Activated CD4-positive, alpha-beta T cell treated with anti-CD3 and anti-CD28 coated beads, Interleukin-2, amount 50 U/mL, for 24 hours (primary cell): Measurements from ENCODE around the gene PODXL2.
"Not testable (repeated sequence)": the region's sequence is repeated elsewhere in the genome, so short reads cannot be mapped to it uniquely, and the experiment has no call there.

Experiments
- DNase-seq, 2 donors: peaks; one replicate each; pipeline ENCODE4 v3.0.0-alpha.2; 2020; ENCODE audit warnings: low read depth in 1 of 2, low spot score in 1 of 2

PODXL2 gene

GRCh38 chr3:127605547-127605946 is 23.4 kb upstream of the PODXL2 start:
- DNase-seq = not testable (repeated sequence)

GRCh38 chr3:127606086-127606805 is 22.7 kb upstream of the PODXL2 start:
- DNase-seq = no peak

DNA sequence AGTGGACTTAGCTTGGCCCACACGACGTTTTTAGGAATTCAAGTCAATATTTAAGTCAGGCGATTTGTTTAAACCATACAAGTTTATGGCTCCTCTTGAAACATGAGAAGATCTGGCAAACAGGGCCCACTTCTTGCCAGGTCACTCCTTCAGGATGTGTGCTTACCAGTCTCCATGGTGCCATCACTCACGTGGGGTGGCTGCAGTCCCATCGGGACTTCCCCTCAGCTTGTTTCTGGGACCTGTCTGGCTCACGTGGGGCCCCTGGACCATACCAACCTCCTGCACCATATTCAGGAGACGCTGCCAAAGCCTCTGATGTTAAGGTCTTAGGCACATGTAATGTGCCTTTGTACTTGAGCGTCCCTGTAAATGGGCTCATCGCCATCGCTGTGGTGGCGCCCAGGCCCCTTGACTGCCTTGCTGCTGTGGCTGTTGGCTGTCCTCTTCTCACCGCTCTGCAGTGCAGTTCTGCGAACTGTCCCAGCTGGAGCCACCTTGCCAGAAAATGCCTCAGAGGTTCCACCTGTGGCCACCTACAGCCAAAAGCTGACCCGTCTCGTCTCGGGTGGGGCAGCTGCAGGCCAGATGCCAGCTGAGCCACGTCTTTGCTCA is 21.9 kb upstream of the PODXL2 start:
- DNase-seq = no peak

DNA sequence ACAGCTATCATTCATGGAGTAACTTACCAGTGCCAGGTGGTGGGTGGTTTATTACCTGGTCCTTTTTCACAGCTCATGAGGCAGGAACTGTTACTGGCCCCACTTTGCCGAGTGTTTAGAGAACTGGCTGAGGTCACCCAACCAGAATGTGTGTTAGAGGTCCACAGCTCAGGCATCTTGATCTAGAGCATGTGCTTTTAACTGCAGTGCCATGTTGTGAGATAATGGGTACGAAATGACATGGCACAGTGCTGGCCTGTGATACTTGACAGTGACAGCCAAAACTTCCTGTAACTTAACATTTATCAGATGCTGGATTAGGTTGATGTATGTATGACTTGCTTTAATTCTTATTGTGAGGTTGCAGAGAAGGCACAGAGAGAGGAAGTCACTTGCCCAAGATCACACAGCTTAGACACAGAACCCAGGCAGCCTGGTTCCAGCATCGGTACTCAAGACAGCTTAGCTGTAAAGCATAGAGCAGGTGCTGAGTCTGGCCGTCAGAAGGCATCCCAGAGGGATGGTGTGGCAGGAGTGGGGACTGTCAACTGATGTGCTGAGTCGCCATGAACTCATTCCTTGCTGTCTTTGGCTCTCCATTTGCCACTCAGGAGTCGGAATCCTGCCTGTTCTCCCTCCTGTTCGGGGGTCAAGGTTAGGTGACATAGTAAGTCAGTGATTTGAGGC is 21.2 kb upstream of the PODXL2 start:
- DNase-seq = no peak

GRCh38 chr3:127608362-127608718 is 20.6 kb upstream of the PODXL2 start:
- no peak for DNase-seq

GRCh38 chr3:127610105-127610504 is 18.9 kb upstream of the PODXL2 start:
- DNase-seq = no peak

DNA sequence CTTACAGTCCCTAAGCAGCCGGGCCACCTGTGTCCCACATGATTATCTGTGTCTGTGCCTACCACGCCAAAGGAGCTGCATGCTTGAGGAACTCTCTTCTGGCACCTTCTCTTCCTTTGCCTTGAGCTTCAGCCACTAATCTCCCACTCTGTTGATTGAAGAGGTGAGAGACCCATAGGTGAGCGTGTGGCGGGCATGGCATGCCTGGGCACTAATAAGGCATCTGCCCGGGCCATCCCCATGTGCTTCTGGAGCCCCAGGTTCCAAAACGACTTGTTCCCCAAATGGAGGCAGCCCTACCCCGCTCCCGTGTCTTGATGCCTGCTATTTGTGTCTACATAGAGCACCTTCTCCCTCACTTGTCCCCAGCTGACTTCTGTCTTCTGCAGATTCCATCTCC is 17.7 kb upstream of the PODXL2 start:
- DNase-seq = no peak

- no peak for DNase-seq
Observed at GRCh38 chr3:127612966-127613365, 16.0 kb upstream of the PODXL2 start.

- no peak for DNase-seq
Observed at GRCh38 chr3:127613406-127613805, 15.6 kb upstream of the PODXL2 start.

DNA sequence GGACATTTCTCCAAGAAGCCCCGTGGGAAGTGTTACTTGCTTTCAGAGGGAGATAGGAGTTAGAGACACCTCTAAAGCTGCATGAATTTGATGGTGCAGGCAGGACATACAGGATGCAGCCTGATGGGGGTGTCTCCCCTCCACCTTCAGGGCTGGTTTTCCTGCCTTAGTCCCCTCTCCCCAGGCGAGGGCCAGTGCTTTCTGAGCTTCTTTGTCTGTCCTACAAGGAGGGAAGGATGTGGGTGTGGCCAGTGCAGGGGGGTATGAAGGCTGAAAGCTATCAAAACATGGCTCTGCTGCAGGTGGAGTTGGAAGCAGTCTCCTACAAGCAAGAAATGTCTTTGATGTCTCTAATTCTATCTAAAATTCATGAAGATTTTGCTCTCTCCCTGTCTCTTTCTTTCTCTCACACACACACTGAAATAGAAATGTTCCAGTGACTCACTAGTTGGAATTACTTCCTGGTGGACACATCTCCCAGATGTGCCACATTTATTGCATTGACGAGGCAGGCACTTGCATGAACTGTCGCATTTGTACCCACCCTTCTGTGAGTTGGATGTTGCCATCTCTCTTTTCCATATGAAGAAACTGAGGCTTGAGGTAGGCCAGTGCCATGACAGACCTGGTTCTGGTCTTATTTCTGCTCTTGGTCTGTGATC is 13.9 kb upstream of the PODXL2 start:
- no peak for DNase-seq

- no peak for DNase-seq
Observed at GRCh38 chr3:127615631-127616305, 13.2 kb upstream of the PODXL2 start.

- no peak for DNase-seq
Observed at GRCh38 chr3:127616836-127617605, 12.0 kb upstream of the PODXL2 start.

GRCh38 chr3:127618891-127619290 is 10.1 kb upstream of the PODXL2 start:
- DNase-seq = no peak

- DNase-seq = no peak
Observed at GRCh38 chr3:127620637-127621375, 8.2 kb upstream of the PODXL2 start.

- DNase-seq = no peak
Observed at GRCh38 chr3:127622031-127622430, 7.0 kb upstream of the PODXL2 start.

DNA sequence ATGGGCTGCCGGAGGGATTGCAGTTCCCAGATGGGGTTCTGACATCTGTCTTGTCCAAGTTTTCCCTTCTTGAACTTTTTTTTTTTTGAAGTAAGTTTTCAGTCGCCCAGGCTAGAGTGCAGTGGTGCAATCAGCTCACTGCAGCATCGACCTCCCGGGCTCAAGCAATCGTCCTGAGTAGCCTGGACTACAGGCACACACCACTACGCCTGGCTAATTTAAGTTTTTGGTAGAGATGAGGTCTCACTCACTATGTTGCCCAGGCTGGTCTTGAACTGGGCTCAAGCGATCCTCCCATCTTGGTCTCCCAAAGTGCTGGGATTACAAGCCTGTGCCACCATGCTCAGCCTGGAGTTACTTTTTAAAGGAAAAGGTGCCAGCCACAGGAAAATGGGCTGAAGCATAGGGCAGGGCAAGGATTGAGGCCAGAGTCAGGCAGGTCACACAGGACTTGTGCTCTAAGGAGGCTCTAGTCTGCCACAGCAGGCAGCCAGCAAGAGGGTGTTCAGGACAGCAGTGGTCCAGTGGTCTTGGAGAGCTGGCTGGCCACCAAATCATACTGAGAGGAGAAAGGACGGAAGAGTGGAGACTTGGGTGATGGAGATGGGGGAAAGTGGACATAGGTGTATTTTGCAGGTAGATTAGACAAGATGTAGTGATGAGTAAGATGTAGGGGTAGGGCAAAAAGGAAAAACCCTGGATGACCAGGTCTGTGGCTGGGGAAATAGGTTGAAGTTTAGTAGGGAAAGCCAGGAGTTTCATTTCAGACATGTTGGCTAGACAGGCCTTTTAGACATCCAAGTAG is 6.0 kb upstream of the PODXL2 start:
- no peak for DNase-seq

DNA sequence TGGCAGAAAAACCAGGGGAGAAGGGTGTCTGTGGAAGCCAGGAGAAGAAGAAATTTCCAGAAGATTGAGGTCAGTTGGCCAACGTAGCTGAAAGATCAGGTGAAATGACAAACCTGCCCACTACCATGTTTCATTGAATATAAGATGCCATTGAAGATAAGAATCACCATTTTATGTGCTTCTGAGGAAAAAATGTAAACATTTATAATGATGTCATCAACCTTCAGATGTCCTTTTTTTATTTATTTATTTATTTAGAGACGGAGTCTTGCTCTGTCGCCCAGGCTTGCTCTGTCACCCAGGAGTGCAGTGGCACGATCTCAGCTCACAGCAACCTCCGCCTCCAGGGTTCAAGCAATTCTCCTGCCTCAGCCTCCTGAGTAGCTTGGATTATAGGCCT is 4.9 kb upstream of the PODXL2 start:
- no peak for DNase-seq

DNA sequence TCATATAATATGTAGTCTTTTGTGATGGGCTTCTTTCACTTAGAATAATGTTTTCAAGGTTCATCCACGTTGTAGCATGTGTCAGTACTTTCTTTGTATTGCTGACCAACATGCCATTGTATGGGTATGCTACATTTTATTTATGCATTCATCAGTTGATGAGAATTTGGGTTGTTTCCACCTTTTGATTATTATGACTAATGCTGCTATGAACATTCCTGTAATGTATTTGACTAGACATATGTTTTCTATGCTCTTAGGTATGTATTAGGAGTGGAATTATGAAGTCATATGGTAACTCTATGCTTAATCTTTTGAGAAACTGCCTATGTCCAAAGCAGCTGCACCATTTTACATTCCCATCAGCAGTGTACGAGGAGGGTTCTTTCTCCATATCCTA is 3.2 kb upstream of the PODXL2 start:
- no peak for DNase-seq

DNA sequence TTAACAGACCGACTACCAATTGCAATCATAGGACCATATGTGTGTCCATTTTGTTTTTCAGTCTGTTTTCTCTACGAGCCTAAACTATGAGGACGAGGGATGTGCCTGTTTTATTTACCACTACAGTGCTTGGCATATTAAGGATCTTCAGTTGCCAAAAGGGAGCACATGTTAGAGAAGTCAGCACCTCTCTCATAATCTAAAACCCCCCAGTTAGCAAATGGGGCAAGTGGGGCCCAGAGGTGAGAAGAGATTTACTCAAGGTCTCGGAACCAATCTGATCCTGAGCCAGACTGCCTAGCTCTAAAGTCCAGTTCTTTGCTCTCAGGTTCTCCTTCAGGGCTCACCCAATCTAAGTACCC is 578 bp upstream of the PODXL2 start:
- no peak for DNase-seq
